Upper lobe of right lung (tissue), 1 donor: ENCODE measurements around the gene MYH11. TPM values are rescaled to one million over a fixed set of nuclear protein-coding genes. Genes with fewer than 3 reads are reported as not detected.

Experiments used
- ATAC-seq: fragments of 200-7000 bp; cut with Tn5 transposase; one replicate; pipeline ENCODE4 v1.9.1; 2020; ENCODE audit warnings: mild to moderate bottlenecking, moderate library complexity
- DNase-seq: peaks from one replicate; pipeline ENCODE4 v3.0.0-alpha.2; 2020
- H3K27ac ChIP-seq: fragments of 200-600 bp; one replicate; pipeline ENCODE4 v1.8.0; 2022
- H3K27me3 ChIP-seq: fragments of 200-600 bp; one replicate; pipeline ENCODE4 v1.8.0; 2022; ENCODE audit warnings: mild to moderate bottlenecking
- H3K36me3 ChIP-seq: fragments of 200-600 bp; one replicate; pipeline ENCODE4 v1.8.0; 2022
- H3K4me1 ChIP-seq: fragments of 200-600 bp; one replicate; pipeline ENCODE4 v1.8.0; 2022
- H3K4me3 ChIP-seq: fragments of 200-600 bp; one replicate; pipeline ENCODE4 v1.8.0; 2022; ENCODE audit warnings: mild to moderate bottlenecking
- H3K9me3 ChIP-seq: fragments of 200-600 bp; one replicate; pipeline ENCODE4 v1.8.0; 2022
- intact Hi-C: fragments of 100-400 bp; cut with DNase I; formaldehyde crosslinking; loops from one replicate; pipeline ENCODE4 v1.11.0; 2022
- total RNA-seq: library from RNA; stranded (reverse); fragmentation: NEBNext Ultra II Directional; extraction: Animal tissue kit (Norgen Biotek cat#: 25700); gene quantifications from one replicate; pipeline ENCODE4 v1.2.1, GENCODE V29; 2021
- TF ChIP-seq, protein P1 (sequence below): fragments of 200-600 bp; IDR thresholded peaks from one replicate; pipeline ENCODE4 v1.8.0; 2022; ENCODE audit warnings: antibody characterized with exemption
- donor health status: DM: no; HTN: yes; CAD: no; lungs with severe emphysema.

The MYH11 gene
- total RNA-seq, 1 donor from 2014 or later: 106 TPM

DNA sequence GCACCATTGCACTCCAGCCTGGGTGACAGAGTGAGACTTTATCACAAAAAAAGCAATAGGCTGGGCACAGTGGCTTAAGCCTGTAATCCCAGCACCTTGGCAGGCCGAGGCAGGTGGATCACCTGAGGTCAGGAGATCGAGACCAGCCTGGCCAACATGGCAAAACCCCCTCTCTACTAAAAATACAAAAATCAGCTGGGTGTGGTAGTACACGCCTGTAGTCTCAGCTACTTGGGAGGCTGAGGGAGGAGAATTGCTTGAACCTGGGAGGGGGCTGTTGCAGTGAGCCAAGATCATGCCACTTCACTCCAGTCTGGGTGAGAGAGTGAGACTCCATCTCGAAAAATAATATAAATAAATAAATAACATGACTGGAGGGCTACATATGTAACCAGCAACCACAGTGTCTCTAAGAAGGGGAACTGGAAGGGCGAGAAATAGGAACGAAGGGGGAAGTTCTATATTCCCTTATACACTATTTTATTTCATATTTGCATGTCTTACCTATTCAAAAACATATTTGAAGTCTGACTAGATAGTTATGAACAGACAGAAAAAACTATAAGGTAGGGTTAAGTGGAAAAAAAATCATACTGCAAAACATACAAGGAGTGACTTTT is 25.9 kb downstream of the MYH11 start:
- H3K27me3 ChIP-seq: no peaks in the 10 kb centered on the region
- H3K4me3 ChIP-seq: no peak overlapping the region
- no peaks in the 10 kb centered on the region for H3K36me3 ChIP-seq
- DNase-seq (peak; percentile 34), ATAC-seq (peak; percentile 22)
- H3K4me1 ChIP-seq: peaks cover 6% of the 10 kb centered on the region
- no peak overlapping the region for H3K27ac ChIP-seq
- no peaks in the 10 kb centered on the region for H3K9me3 ChIP-seq
- TF ChIP-seq, protein P1, sequence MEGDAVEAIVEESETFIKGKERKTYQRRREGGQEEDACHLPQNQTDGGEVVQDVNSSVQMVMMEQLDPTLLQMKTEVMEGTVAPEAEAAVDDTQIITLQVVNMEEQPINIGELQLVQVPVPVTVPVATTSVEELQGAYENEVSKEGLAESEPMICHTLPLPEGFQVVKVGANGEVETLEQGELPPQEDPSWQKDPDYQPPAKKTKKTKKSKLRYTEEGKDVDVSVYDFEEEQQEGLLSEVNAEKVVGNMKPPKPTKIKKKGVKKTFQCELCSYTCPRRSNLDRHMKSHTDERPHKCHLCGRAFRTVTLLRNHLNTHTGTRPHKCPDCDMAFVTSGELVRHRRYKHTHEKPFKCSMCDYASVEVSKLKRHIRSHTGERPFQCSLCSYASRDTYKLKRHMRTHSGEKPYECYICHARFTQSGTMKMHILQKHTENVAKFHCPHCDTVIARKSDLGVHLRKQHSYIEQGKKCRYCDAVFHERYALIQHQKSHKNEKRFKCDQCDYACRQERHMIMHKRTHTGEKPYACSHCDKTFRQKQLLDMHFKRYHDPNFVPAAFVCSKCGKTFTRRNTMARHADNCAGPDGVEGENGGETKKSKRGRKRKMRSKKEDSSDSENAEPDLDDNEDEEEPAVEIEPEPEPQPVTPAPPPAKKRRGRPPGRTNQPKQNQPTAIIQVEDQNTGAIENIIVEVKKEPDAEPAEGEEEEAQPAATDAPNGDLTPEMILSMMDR: no peak
- intact Hi-C loops: no loop called here

DNA sequence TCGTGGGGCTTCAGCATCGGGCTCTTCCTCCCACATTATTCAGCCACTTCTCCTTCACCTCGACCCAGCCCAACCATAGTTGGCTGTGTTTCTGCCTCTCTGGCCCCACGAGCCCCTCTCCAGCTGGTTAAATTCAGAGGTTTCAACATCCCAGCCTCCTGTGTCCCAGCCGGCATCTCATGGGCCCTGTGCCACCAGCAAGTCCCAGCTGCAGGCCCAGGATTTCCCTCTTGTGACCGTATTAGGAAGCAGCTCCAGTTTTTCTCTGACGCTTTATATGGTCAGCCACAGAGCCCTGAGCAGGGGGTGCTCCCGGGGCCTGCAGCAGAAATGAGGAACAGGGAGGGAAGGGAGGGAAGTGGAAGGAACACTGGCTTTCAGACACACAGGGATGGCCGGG is 27.4 kb downstream of the MYH11 start:
- H3K27ac ChIP-seq: no peak overlapping the region
- H3K4me3 ChIP-seq: no peak overlapping the region
- TF ChIP-seq, protein P1: no peak
- ATAC-seq (peak; percentile 77), DNase-seq (peak; percentile 65)
- H3K9me3 ChIP-seq: no peaks in the 10 kb centered on the region
- no peaks in the 10 kb centered on the region for H3K27me3 ChIP-seq
- peaks cover 6% of the 10 kb centered on the region for H3K4me1 ChIP-seq
- no peaks in the 10 kb centered on the region for H3K36me3 ChIP-seq
- intact Hi-C loops: no loop called here

DNA sequence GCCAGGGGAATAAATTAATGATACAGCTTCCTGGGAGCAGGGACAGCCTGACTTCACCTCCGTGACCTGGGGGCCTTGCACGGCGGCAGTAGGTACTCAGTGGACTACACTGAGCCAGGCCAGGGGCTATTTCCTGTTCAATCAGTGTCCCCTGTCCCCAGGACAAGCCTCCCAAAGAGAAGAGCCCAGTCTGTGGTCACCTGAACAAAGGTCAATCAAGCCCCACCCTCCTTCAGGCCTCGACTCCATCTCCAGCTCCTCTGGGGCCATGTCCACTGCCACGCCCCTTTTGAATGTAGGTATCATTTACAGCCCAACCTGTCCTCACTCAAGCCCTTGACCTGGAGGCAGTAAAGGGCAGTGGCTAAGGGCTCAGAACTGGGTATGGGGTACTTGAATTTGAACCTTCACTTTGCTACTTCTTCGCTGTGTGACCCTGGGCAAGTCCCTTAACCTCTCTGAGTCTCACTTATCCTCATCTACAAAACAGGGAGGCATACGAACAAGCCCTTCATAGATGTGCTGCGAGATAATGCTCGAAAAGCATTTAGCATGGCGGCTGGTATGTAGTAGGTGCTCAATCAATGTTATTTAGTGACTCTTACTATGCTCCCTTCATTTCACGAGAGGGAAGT is 29.0 kb downstream of the MYH11 start:
- DNase-seq: peak; percentile 43
- H3K27me3 ChIP-seq: no peaks in the 10 kb centered on the region

DNA sequence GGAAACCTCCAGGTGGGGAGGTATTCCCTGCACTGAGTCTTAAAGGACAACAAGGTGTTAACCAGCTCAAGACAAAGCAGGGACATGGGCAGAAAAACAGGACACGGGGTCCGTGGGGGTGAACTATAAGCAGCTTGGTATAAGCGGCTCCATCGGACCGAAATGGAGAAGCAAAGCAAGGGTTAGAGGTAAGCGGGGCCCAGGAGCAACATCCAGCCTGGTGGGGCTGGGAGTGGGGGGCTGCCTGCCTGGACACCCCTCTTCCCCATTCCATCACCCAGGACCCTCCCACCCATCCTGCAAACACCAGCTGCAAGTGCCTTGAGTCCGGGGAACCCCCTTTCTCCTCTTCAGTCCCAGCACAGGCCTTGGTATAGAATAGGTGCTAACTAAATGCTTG is 29.5 kb downstream of the MYH11 start:
- Histone ChIP-seq H3K4me3 (no peak overlapping the region), H3K9me3 (no peaks in the 10 kb centered on the region), H3K27ac (no peak overlapping the region), H3K27me3 (no peaks in the 10 kb centered on the region), H3K36me3 (no peaks in the 10 kb centered on the region), H3K4me1 (peaks cover 2% of the 10 kb centered on the region)
- DNase-seq (peak; percentile 31), ATAC-seq (no peak)
- intact Hi-C loops: no loop called here
- TF ChIP-seq, protein P1: no peak

More for the DNA sequence above, 29.0 kb downstream of the MYH11 start:
- H3K4me3 ChIP-seq: no peak overlapping the region
- H3K36me3 ChIP-seq: no peaks in the 10 kb centered on the region
- intact Hi-C loops: no loop called here
- no peak for ATAC-seq
- peaks cover 2% of the 10 kb centered on the region for H3K4me1 ChIP-seq
- H3K27ac ChIP-seq: no peak overlapping the region
- TF ChIP-seq, protein P1: no peak
- H3K9me3 ChIP-seq: no peaks in the 10 kb centered on the region

DNA sequence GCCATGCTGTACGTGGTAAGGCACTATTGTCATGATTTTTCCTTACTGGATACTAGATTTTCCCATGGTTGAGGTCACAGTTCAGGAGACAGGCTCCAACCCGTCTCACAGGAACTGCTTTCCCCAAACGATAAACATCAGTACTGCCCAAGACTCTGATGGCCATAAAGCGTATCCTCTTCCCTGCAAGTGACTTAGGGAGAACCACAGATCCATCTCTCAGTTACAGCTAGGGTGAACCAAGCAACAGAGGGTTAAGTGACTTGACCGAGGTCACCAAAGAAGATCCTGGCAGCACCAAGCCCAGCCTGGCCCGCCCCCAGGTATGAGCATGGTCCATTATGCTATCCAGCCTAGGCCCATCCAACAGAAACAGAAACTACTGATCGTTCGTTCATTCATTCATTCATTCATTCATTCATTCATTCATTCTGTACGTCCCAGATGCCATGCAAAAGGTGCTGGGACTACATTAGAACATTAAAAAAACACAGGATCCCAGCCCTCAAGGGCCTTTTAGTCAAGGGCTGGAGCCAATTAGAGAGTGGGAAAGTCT is 31.0 kb downstream of the MYH11 start:
- TF ChIP-seq, protein P1: no peak
- Histone ChIP-seq H3K27ac (no peak overlapping the region), H3K36me3 (no peaks in the 10 kb centered on the region)

More for the DNA sequence above, 31.0 kb downstream of the MYH11 start:
- ATAC-seq (no peak), DNase-seq (no peak)
- no peaks in the 10 kb centered on the region for H3K9me3 ChIP-seq
- peaks cover 2% of the 10 kb centered on the region for H3K4me1 ChIP-seq
- no peaks in the 10 kb centered on the region for H3K27me3 ChIP-seq
- intact Hi-C loops: no loop called here
- H3K4me3 ChIP-seq: no peak overlapping the region
